Esophagus (tissue), 2 donors: Measurements from ENCODE around the gene FASTK. TPM values are rescaled to one million over a fixed set of nuclear protein-coding genes. Genes with fewer than 3 reads are reported as not detected.

Source experiments
- H3K27ac ChIP-seq, 2 donors: one replicate each; pipeline ENCODE4 v1.5.1; 2013; ENCODE audit warnings: low read depth in 2 of 2, mild to moderate bottlenecking in 2 of 2, inconsistent platforms in 1 of 2, low read length in 1 of 2, moderate library complexity in 1 of 2
- H3K27me3 ChIP-seq, 2 donors: one replicate each; pipeline ENCODE4 v1.6.1; 2013; ENCODE audit warnings: low read length in 2 of 2, control low read depth in 1 of 2, mild to moderate bottlenecking in 1 of 2; ENCODE audit not compliant: insufficient read depth in 2 of 2, control insufficient read depth in 1 of 2
- H3K36me3 ChIP-seq, 2 donors: one replicate each; pipeline ENCODE4 v1.6.1; 2013; ENCODE audit warnings: low read length in 1 of 2; ENCODE audit not compliant: control insufficient read depth in 2 of 2, insufficient read depth in 2 of 2
- H3K4me1 ChIP-seq, 2 donors: one replicate each; pipeline ENCODE4 v1.6.1; 2013; ENCODE audit warnings: low read length in 1 of 2; ENCODE audit not compliant: control insufficient read depth in 2 of 2, insufficient read depth in 2 of 2
- H3K4me3 ChIP-seq, 2 donors: one replicate each; pipeline ENCODE4 v1.5.1; 2013; ENCODE audit warnings: low read length in 2 of 2, mild to moderate bottlenecking in 2 of 2, low read depth in 1 of 2, moderate library complexity in 1 of 2
- H3K9me3 ChIP-seq, 2 donors: one replicate each; pipeline ENCODE4 v1.6.1; 2013; ENCODE audit warnings: mild to moderate bottlenecking in 2 of 2, low read depth in 1 of 2, low read length in 1 of 2, moderate library complexity in 1 of 2; ENCODE audit not compliant: control insufficient read depth in 2 of 2, insufficient read depth in 1 of 2
- WGBS, 2 donors: extraction: QIAGEN DNeasy Blood & Tissue Kit; methylation state at CpG; one replicate each; pipeline ENCODE4 v1.1.7; 2013; 5-methylcytosine and 5-hydroxymethylcytosine counted together
- polyA plus RNA-seq, 2 donors: library from polyadenylated mRNA; stranded (reverse); fragments of 200-250 nt; gene quantifications; one replicate each; pipeline ENCODE4 v1.2.3, GENCODE V29; 2013
- donor health status: healthy with polysubstance abuse.
- donor health status: Bipolar disorder and iron deficiency.

FASTK gene
- polyA plus RNA-seq, 2 donors = 80.0 to 144 TPM

DNA sequence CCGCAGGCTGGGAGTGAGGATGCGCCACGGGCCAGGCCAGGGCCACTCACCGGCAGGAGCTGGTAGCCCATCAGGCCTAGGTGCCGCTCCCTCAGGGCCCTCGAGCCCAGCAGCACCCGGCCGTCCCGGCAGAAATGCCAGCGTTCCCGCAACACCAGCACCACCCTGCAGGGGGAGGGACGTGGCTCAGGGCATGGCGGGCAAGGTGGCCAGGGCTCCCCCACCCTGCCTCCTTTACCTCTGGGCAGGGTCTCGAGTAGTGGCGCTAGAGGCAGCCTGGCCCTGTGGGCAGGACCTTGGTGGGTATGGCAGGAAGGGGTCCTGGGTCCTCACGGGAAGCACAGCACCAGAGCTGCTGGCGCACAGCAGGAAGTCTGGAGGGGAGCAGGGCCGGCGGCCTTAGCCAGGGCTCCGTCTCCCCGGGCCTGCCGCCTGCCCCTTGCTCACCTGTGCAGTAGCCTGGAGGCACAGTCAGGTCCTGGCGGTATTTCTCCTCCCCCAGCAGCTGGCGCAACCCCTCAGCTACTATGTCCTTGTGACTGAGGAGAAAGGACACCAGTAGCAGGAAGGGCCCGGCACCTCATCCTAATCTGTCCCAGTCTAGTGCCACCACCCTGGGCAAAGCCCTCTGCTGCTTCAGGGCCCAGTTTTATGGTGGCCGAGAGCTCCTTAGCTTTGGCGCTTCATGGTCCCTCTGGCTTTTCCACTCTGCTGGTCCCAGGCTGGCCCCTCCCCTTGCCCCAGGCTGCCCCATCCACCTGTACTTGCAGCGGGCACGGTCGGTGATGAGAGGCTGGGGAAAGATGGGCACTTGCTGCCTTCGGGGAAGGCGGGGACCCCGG is 3.5 kb downstream of the FASTK start:
- Histone ChIP-seq H3K9me3 (no peaks in the 10 kb centered on the region), H3K36me3 (peaks cover 6 to 34% of the 10 kb centered on the region in 2 donors), H3K27ac (no peak overlapping the region), H3K4me3 (no peak overlapping the region), H3K4me1 (peaks cover 11 to 15% of the 10 kb centered on the region in 2 donors), H3K27me3 (no peaks in the 10 kb centered on the region)
- 63 to 67% methylated on average over 33 of the region's 33 CpGs for WGBS, 2 donors

DNA sequence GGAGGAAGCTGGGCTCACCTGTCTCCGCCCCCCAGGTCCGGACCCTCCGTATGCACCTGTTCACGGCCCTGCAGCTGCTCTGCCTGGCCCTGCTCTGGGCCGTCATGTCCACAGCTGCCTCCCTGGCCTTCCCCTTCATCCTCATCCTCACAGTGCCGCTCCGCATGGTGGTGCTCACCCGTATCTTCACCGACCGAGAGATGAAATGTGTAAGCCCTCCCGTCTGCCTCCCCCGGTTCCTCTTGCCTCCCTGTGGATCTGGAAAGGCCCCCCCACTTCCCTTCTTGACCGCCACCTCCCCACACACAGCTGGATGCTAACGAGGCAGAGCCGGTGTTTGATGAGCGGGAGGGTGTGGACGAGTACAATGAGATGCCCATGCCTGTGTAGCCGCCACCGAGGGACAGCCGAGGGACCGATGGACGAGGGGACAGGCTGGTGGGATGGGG is 4.6 kb downstream of the FASTK start:
- Histone ChIP-seq H3K27ac (no peak overlapping the region), H3K36me3 (peaks cover 6 to 43% of the 10 kb centered on the region in 2 donors)

DNA sequence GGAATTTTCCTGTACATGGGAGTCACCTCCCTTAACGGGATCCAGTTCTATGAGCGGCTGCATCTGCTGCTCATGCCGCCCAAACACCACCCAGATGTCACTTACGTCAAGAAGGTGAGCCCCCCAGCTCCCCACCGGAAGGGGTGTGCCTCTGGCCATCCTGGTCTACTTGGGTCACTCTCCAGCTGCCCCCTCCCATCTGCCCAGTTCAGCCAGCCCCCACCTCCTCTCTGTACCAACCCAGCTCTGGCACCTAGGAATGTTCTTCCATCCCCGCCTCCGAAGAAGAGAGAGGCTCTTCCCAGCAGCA is 5.0 kb downstream of the FASTK start:
- Histone ChIP-seq H3K36me3 (peaks cover 6 to 47% of the 10 kb centered on the region in 2 donors), H3K27ac (no peak overlapping the region), H3K4me3 (no peak overlapping the region), H3K9me3 (no peaks in the 10 kb centered on the region), H3K27me3 (no peaks in the 10 kb centered on the region), H3K4me1 (peaks cover 6 to 8% of the 10 kb centered on the region in 2 donors)
- 82 to 85% methylated on average over 7 of the region's 7 CpGs for WGBS, 2 donors

More for the DNA sequence above, 4.6 kb downstream of the FASTK start:
- WGBS, 2 donors = 81% methylated on average over 22 of the region's 22 CpGs
- no peaks in the 10 kb centered on the region for H3K9me3 ChIP-seq
- no peak overlapping the region for H3K4me3 ChIP-seq
- no peaks in the 10 kb centered on the region for H3K27me3 ChIP-seq
- peaks cover 6 to 8% of the 10 kb centered on the region in 2 donors for H3K4me1 ChIP-seq

DNA sequence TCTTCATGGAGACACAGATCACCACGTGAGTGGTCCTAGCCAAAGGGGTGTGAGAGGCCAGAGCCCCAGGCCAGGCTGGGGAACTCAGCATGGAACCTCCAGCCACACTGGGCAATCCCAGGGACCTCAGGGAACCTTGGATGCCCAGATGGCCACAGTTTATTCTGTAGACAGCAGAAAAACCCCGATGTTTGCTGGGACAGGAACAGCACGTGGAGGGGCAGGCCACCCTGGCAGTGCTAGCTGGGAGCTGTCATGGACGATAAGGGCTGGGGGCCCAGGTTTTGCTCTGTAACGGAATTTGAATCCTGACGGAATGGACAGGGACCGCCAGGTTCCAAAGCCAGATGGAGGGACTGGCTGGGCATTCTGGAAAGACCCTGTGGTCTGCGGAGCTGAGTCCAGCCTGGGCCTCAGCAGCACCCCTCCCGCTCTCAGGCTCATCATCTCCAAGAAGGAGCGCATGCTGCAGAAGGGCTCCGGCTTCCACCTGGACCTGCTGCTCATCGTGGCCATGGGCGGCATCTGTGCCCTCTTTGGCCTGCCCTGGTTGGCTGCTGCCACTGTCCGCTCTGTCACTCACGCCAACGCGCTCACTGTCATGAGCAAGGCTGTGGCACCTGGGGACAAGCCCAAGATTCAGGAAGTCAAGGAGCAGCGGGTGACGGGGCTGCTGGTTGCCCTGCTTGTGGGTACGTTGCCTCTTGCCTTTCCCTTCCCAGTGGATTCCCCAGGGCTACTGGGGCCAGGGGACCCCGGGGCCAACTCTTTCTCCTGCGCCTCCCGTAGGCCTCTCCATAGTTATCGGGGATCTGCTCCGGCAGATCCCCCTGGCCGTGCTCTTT is 5.6 kb downstream of the FASTK start:
- no peaks in the 10 kb centered on the region for H3K9me3 ChIP-seq
- peaks cover 6 to 53% of the 10 kb centered on the region in 2 donors for H3K36me3 ChIP-seq
- no peak overlapping the region for H3K4me3 ChIP-seq
- WGBS, 2 donors = 89 to 90% methylated on average over 25 to 26 of the region's 26 CpGs
- H3K27ac ChIP-seq = no peak overlapping the region
- H3K27me3 ChIP-seq = no peaks in the 10 kb centered on the region
- peaks cover 6 to 8% of the 10 kb centered on the region in 2 donors for H3K4me1 ChIP-seq

DNA sequence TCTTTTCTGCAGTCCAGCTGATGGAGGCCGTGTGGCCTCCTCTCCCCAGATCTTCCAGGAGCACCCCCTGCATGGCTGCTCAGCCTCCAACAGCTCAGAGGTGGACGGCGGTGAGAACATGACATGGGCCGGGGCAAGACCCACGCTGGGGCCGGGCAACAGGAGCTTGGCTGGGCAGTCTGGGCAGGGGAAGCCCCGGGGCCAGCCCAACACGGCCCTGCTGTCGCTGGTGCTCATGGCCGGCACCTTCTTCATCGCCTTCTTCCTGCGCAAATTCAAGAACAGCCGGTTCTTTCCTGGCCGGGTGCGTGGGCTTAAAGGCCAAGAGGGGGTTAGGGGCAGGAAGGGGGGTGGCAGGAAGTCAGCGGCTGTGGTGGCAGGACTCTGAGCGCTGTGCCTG is 6.6 kb downstream of the FASTK start:
- peaks cover 6 to 61% of the 10 kb centered on the region in 2 donors for H3K36me3 ChIP-seq

DNA sequence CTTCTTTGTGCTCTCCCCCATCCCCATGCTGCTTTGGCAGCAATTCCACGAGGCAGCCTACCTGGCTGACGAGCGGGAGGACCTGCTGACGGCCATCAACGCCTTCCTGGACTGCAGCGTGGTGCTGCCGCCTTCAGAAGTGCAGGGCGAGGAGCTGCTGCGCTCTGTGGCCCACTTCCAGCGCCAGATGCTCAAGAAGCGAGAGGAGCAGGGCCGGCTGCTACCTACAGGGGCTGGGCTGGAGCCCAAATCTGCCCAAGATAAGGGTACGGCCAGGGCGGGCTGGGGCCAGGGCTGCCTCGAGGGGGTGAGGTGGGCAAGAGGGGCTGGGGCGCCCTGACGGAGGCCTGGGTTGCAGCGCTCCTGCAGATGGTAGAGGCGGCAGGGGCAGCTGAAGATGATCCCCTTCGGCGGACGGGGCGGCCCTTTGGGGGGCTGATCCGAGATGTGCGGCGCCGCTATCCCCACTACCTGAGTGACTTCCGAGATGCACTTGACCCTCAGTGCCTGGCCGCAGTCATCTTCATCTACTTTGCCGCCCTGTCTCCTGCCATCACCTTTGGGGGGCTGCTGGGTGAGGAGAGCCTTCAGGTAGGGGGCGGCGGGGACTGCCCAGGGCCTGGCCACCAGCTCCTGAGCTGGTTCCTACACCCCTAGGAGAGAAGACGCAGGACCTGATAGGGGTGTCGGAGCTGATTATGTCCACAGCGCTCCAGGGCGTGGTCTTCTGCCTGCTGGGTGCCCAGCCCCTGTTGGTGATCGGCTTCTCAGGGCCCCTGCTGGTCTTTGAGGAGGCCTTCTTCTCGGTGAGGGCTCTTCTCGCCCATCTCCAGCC is 9.4 kb downstream of the FASTK start:
- WGBS, 2 donors = 92 to 93% methylated on average over 35 to 39 of the region's 39 CpGs
- Histone ChIP-seq H3K9me3 (no peaks in the 10 kb centered on the region), H3K27ac (no peak overlapping the region), H3K27me3 (no peaks in the 10 kb centered on the region), H3K36me3 (peaks cover 9 to 67% of the 10 kb centered on the region in 2 donors), H3K4me3 (no peak overlapping the region), H3K4me1 (no peaks in the 10 kb centered on the region)

More for the DNA sequence above, 6.6 kb downstream of the FASTK start:
- WGBS, 2 donors = 83 to 88% methylated on average over 17 of the region's 17 CpGs
- Histone ChIP-seq H3K4me1 (peaks cover 0 to 2% of the 10 kb centered on the region in 2 donors), H3K4me3 (no peak overlapping the region), H3K9me3 (no peaks in the 10 kb centered on the region), H3K27ac (no peak overlapping the region), H3K27me3 (no peaks in the 10 kb centered on the region)

DNA sequence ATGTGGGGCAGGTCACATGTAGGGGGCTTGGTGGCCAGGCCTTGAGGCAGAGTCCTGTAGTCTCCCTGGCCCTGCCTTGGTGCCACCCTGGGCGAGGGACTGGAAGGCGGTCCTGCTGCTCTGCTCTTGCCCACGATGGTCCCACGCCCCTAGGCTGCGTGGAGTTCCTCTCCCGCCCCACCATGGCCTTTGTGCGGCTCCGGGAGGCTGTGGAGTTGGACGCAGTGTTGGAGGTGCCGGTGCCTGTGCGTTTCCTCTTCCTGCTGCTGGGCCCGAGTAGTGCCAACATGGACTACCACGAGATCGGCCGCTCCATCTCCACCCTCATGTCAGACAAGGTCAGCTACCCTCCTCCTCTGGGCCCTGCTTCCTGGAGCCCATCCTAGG is 10.0 kb downstream of the FASTK start:
- no peak overlapping the region for H3K4me3 ChIP-seq
- H3K36me3 ChIP-seq = peaks cover 5 to 66% of the 10 kb centered on the region in 2 donors

DNA sequence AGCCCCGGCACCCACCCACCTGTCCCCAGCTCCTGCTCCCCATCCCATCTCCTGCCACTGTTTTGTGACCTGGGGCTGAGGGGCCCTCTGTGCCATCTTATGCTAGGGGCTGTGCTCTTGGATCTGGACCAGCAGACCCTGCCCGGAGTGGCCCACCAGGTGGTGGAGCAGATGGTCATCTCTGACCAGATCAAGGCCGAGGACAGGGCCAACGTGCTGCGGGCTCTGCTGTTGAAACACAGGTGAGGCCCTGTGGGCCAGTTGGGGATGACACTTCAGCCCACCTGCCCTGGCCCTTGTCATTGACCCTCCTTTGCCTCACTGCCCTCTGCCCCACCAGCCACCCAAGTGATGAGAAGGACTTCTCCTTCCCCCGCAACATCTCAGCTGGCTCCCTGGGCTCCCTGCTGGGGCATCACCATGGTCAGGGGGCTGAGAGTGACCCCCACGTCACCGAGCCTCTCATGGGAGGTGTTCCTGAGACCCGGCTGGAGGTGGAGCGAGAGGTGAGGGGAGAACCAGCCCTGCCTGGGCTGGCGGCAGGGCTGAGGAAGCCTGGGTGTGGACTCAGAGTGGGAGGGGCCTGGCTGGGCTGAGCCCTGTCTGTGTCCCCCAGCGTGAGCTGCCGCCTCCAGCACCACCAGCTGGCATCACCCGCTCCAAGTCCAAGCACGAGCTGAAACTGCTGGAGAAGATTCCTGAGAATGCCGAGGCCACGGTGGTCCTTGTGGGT is 10.6 kb downstream of the FASTK start:
- WGBS, 2 donors = 85 to 89% methylated on average over 13 to 17 of the region's 17 CpGs
- Histone ChIP-seq H3K27ac (no peak overlapping the region), H3K36me3 (peaks cover 3 to 66% of the 10 kb centered on the region in 2 donors), H3K9me3 (no peaks in the 10 kb centered on the region), H3K4me3 (no peak overlapping the region), H3K4me1 (no peaks in the 10 kb centered on the region), H3K27me3 (no peaks in the 10 kb centered on the region)

More for the DNA sequence above, 10.0 kb downstream of the FASTK start:
- H3K27me3 ChIP-seq = no peaks in the 10 kb centered on the region
- H3K4me1 ChIP-seq = no peaks in the 10 kb centered on the region
- no peak overlapping the region for H3K27ac ChIP-seq
- no peaks in the 10 kb centered on the region for H3K9me3 ChIP-seq
- 92 to 96% methylated on average over 15 of the region's 15 CpGs for WGBS, 2 donors
